Esophagus muscularis mucosa (tissue), 4 donors: ENCODE data around the gene EVI5. TPM values are rescaled to one million over a fixed set of nuclear protein-coding genes. Genes with fewer than 3 reads are reported as not detected.

Experiments used
- DNase-seq: peaks from one replicate; pipeline ENCODE4 v3.0.0-alpha.2; 2017; ENCODE audit errors: extremely low spot score
- H3K27ac ChIP-seq, 4 donors: fragments of 200-600 bp; sonication (generic); replicated peaks in 1 of 4; 1 replicate in 3 of 4; 2 replicates in 1 of 4; pipeline ENCODE4 v1.5.1; 2016 to 2019; ENCODE audit warnings: mild to moderate bottlenecking in 1 of 4
- H3K27me3 ChIP-seq, 4 donors: fragments of 200-600 bp; sonication (generic); one replicate each; pipeline versions ENCODE4 v1.5.1 to v1.6.0; 2016 to 2019
- H3K36me3 ChIP-seq, 4 donors: fragments of 200-600 bp; sonication (generic); one replicate each; pipeline ENCODE4 v1.5.1; 2016 to 2019
- H3K4me1 ChIP-seq, 4 donors: fragments of 200-600 bp; sonication (generic); one replicate each; pipeline ENCODE4 v1.5.1; 2016 to 2019
- H3K4me3 ChIP-seq, 4 donors: fragments of 200-600 bp; sonication (generic); 1 replicate in 2 of 4; 2 replicates in 2 of 4; pipeline ENCODE4 v1.5.1; 2016 to 2019; ENCODE audit warnings: mild to moderate bottlenecking in 4 of 4, moderate library complexity in 1 of 4
- H3K9me3 ChIP-seq, 4 donors: fragments of 200-600 bp; sonication (generic); 1 replicate in 3 of 4; 2 replicates in 1 of 4; pipeline ENCODE4 v1.5.1; 2016 to 2019
- EP300 ChIP-seq: sonication (generic); formaldehyde crosslinking; IDR thresholded peaks from one replicate; pipeline ENCODE4 v1.6.1; 2017; ENCODE audit warnings: antibody characterized with exemption
- POLR2A ChIP-seq: fragments of 450-650 bp; IDR thresholded peaks from one replicate; pipeline ENCODE4 v1.6.1; 2017; ENCODE audit warnings: antibody characterized with exemption, moderate library complexity, mild to moderate bottlenecking, low read depth
- POLR2AphosphoS5 ChIP-seq, 2 donors: sonication (generic); formaldehyde crosslinking; IDR thresholded peaks; one replicate each; pipeline ENCODE4 v1.6.1; 2017; ENCODE audit warnings: antibody characterized with exemption in 2 of 2
- WGBS: methylation state at CpG from one replicate; pipeline ENCODE4 v1.1.5; 2018; 5-methylcytosine and 5-hydroxymethylcytosine counted together
- intact Hi-C: fragments of 100-400 bp; cut with DNase I; formaldehyde crosslinking; loops from one replicate; pipeline ENCODE4 v1.15.1; 2023
- total RNA-seq, 4 donors: library from RNA; depleted of rRNA; stranded (reverse); fragments of >200 nt; gene quantifications; one replicate each; pipeline versions ENCODE4 v1.1.0 to v1.2.1, GENCODE V29; 2016
- TF ChIP-seq, protein P1 (sequence below), 3 experiments: fragments of 200-600 bp in 2 of 3; fragments of 450-650 bp in 1 of 3; sonication (generic) in 2 of 3; IDR thresholded peaks; one replicate each; pipeline ENCODE4 v1.5.1; 2017 to 2019; ENCODE audit warnings: antibody characterized with exemption in 3 of 3, mild to moderate bottlenecking in 2 of 3, moderate library complexity in 1 of 3

Gene EVI5
- total RNA-seq, 4 donors from 2014 or later, result 32.3 to 55.2 (median 40.4) TPM

DNA sequence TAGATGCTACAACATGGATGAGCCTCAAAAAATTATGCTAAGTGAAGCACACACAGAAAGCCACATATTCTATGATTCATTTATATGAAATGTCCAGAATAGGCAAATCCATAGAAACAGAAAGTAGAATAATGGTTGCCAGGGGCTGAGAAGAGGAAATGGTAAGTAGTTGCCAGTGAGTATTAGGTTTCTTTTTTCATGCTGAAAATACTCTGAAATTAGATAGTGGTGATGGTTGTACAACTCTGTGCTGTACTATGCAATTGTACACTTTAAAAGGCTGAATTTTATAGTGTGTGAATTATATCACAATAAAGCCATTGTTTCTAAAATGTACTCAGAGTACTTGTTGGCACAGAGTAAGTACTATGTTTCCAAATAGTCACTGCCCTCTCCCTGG is 282.7 kb downstream of the EVI5 start:
- no peaks in the 10 kb centered on the region for H3K4me1 ChIP-seq

DNA sequence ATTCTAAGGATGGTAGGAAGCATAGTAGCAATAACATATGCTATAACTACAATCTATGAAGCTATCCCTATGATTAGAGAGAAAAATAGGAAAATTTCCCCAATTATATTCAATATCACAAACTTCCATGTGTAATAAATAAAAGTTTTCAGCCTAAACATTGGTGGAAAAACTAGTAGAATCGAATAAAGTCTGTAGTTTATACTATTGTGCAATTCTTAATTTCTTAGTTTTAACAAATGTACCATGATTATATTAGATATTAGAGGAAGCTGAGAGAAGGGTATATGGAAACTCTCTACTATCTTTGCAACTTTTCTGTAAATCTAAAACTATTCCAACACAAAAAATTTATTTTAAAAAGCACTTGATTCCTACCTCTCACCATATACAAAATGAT is 284.4 kb downstream of the EVI5 start:
- intact Hi-C loops, result no loop called here
- H3K4me3 ChIP-seq, result no peak overlapping the region
- WGBS, result 81% methylated on average over 1 of the region's 1 CpG
- no peaks in the 10 kb centered on the region for H3K9me3 ChIP-seq
- H3K27ac ChIP-seq, result no peak overlapping the region
- H3K4me1 ChIP-seq, result no peaks in the 10 kb centered on the region
- H3K27me3 ChIP-seq, result peaks cover 0 to 11% (median 0%) of the 10 kb centered on the region in 4 donors
- no peak for DNase-seq
- TF ChIP-seq POLR2AphosphoS5 (IDR thresholded peaks at IDR 0.05) (no peak), EP300 (no peak), POLR2A (no peak)
- TF ChIP-seq, protein P1, sequence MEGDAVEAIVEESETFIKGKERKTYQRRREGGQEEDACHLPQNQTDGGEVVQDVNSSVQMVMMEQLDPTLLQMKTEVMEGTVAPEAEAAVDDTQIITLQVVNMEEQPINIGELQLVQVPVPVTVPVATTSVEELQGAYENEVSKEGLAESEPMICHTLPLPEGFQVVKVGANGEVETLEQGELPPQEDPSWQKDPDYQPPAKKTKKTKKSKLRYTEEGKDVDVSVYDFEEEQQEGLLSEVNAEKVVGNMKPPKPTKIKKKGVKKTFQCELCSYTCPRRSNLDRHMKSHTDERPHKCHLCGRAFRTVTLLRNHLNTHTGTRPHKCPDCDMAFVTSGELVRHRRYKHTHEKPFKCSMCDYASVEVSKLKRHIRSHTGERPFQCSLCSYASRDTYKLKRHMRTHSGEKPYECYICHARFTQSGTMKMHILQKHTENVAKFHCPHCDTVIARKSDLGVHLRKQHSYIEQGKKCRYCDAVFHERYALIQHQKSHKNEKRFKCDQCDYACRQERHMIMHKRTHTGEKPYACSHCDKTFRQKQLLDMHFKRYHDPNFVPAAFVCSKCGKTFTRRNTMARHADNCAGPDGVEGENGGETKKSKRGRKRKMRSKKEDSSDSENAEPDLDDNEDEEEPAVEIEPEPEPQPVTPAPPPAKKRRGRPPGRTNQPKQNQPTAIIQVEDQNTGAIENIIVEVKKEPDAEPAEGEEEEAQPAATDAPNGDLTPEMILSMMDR (IDR thresholded peaks at IDR 0.05), result no peak
- H3K36me3 ChIP-seq, result no peaks in the 10 kb centered on the region

More for the DNA sequence above, 282.7 kb downstream of the EVI5 start:
- Histone ChIP-seq H3K4me3 (no peak overlapping the region), H3K27me3 (peaks cover 0 to 2% (median 0%) of the 10 kb centered on the region in 4 donors), H3K36me3 (no peaks in the 10 kb centered on the region), H3K27ac (no peak overlapping the region), H3K9me3 (no peaks in the 10 kb centered on the region)
- no peak for DNase-seq
- no peak for TF ChIP-seq POLR2AphosphoS5 (IDR thresholded peaks at IDR 0.05)
- no peak for TF ChIP-seq EP300
- TF ChIP-seq, protein P1 (IDR thresholded peaks at IDR 0.05), result no peak
- TF ChIP-seq POLR2A, result no peak
- intact Hi-C loops, result no loop called here

DNA sequence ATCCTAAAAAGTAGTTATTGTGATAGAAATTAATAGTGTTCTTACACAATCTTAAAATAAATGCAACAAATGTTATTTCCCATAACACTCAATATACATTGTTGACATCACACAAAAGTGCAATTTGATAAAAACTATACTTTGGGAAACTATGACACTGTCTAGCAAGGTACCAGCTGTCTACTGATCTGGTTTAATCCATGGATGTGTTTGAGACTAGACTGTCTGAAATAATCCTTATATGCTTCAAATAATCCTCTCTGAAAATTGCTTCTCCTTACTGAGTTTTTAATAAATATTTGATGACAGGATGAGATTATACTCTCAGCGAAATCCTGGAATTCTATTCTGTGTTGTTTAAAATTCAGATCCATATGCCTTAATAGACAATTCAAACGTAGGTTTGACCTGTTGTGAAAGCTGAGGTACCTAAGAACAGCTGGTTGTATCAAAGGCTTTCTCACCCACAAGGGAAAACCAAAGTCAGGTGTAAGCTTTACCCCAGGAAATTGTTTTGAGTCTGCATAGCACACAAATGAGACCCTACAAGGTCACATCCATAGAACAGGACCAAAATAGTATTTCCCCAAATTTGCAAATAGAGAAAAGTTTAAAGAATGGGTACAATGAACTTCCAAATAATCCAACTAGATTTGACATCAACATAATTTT is 289.4 kb downstream of the EVI5 start:
- no peak overlapping the region for H3K4me3 ChIP-seq
- peaks cover 0 to 11% (median 0%) of the 10 kb centered on the region in 4 donors for H3K27me3 ChIP-seq
- no peaks in the 10 kb centered on the region for H3K36me3 ChIP-seq
- H3K9me3 ChIP-seq, result no peaks in the 10 kb centered on the region
- H3K27ac ChIP-seq, result no peak overlapping the region
- no peak for DNase-seq
- 69% methylated on average over 2 of the region's 2 CpGs for WGBS
- TF ChIP-seq, protein P1 (IDR thresholded peaks at IDR 0.05), result no peak
- TF ChIP-seq EP300 (no peak), POLR2A (no peak), POLR2AphosphoS5 (IDR thresholded peaks at IDR 0.05) (no peak)
- intact Hi-C loops, result no loop called here
- H3K4me1 ChIP-seq, result no peaks in the 10 kb centered on the region

DNA sequence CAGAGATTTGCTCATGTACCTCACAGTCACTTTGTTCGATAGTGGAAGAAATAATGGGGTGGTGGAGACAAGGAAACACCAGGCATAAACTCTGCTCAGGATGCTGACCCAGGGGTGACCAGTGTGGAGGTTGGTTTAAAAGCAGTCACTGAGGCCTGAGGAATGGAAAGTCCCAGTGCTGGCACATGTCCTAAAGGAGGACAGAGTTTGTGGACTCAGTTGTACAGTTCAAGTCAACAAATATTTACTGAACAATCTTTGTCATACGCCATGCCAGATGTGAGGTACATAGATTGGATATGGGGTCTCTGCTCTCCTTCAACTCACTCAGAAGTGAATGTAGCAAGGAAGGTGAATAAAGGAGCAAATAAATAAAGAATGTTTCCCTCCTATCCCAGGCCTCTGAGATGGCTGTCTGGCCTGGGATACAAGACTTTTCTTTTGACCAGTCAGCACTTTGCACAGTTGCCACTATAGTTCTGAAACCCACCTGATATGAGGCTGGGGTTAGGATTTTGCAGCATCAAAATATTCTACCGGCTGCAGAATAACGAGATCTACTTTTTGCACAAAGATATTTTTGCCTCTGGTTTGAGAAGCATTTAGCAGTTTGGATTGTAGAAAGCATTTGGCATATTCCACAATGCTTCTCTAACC is 290.3 kb downstream of the EVI5 start:
- Histone ChIP-seq H3K9me3 (no peaks in the 10 kb centered on the region), H3K4me1 (no peaks in the 10 kb centered on the region), H3K4me3 (no peak overlapping the region), H3K36me3 (no peaks in the 10 kb centered on the region), H3K27ac (no peak overlapping the region), H3K27me3 (peaks cover 0 to 13% (median 0%) of the 10 kb centered on the region in 4 donors)
- TF ChIP-seq POLR2A (no peak), POLR2AphosphoS5 (IDR thresholded peaks at IDR 0.05) (no peak), EP300 (no peak)
- TF ChIP-seq, protein P1 (IDR thresholded peaks at IDR 0.05), result no peak
- intact Hi-C loops, result no loop called here
- DNase-seq, result no peak
- WGBS, result 92% methylated on average over 4 of the region's 4 CpGs
